ENCODE measurements around the gene IQCK.

Gene IQCK

GRCh38 chr16:19688396-19689024, 29.6 kb upstream of the IQCK start:
- DNase-seq (ENCODE audit: low read depth) = no peak
- no peak overlapping the region for H3K4me3 ChIP-seq (ENCODE audit: low read length)
- H3K9me3 ChIP-seq (ENCODE audit: control insufficient read depth, low read length) = no peaks in the 10 kb centered on the region
- no peaks in the 10 kb centered on the region for H3K27me3 ChIP-seq (replicated peaks; ENCODE audit: control insufficient read depth, insufficient read depth, low read length)
- H3K4me1 ChIP-seq (ENCODE audit: control insufficient read depth, insufficient read depth, low read length) = peaks cover 5% of the 10 kb centered on the region
- H3K36me3 ChIP-seq (ENCODE audit: control insufficient read depth, insufficient read depth, low read length, severe bottlenecking) = peaks cover 42% of the 10 kb centered on the region
- no peak overlapping the region for H3K9ac ChIP-seq (ENCODE audit: low read length)

GRCh38 chr16:19689342-19689741, 28.7 kb upstream of the IQCK start:
- H3K36me3 ChIP-seq (ENCODE audit: control insufficient read depth, insufficient read depth, low read length, severe bottlenecking) = peaks cover 33% of the 10 kb centered on the region
- no peaks in the 10 kb centered on the region for H3K27me3 ChIP-seq (replicated peaks; ENCODE audit: control insufficient read depth, insufficient read depth, low read length)
- no peak for DNase-seq (ENCODE audit: low read depth)
- no peak overlapping the region for H3K9ac ChIP-seq (ENCODE audit: low read length)
- no peak overlapping the region for H3K4me3 ChIP-seq (ENCODE audit: low read length)
- H3K9me3 ChIP-seq (ENCODE audit: control insufficient read depth, low read length) = no peaks in the 10 kb centered on the region
- H3K4me1 ChIP-seq (ENCODE audit: control insufficient read depth, insufficient read depth, low read length) = peaks cover 5% of the 10 kb centered on the region

GRCh38 chr16:19690196-19690595, 27.9 kb upstream of the IQCK start:
- no peaks in the 10 kb centered on the region for H3K9me3 ChIP-seq (ENCODE audit: control insufficient read depth, low read length)
- H3K4me3 ChIP-seq (ENCODE audit: low read length) = no peak overlapping the region

GRCh38 chr16:19691161-19691711, 26.8 kb upstream of the IQCK start:
- Histone ChIP-seq H3K36me3 (ENCODE audit: control insufficient read depth, insufficient read depth, low read length, severe bottlenecking) (peaks cover 20% of the 10 kb centered on the region), H3K4me1 (ENCODE audit: control insufficient read depth, insufficient read depth, low read length) (peaks cover 8% of the 10 kb centered on the region), H3K9me3 (ENCODE audit: control insufficient read depth, low read length) (no peaks in the 10 kb centered on the region), H3K27me3 (replicated peaks; ENCODE audit: control insufficient read depth, insufficient read depth, low read length) (no peaks in the 10 kb centered on the region), H3K9ac (ENCODE audit: low read length) (no peak overlapping the region), H3K4me3 (ENCODE audit: low read length) (no peak overlapping the region)
- DNase-seq (ENCODE audit: low read depth) = no peak

More at GRCh38 chr16:19690196-19690595, 27.9 kb upstream of the IQCK start:
- H3K36me3 ChIP-seq (ENCODE audit: control insufficient read depth, insufficient read depth, low read length, severe bottlenecking) = peaks cover 25% of the 10 kb centered on the region
- peaks cover 5% of the 10 kb centered on the region for H3K4me1 ChIP-seq (ENCODE audit: control insufficient read depth, insufficient read depth, low read length)
- no peak for DNase-seq (ENCODE audit: low read depth)
- H3K27me3 ChIP-seq (replicated peaks; ENCODE audit: control insufficient read depth, insufficient read depth, low read length) = no peaks in the 10 kb centered on the region
- H3K9ac ChIP-seq (ENCODE audit: low read length) = no peak overlapping the region

- Histone ChIP-seq H3K9me3 (ENCODE audit: control insufficient read depth, low read length) (no peaks in the 10 kb centered on the region), H3K4me3 (ENCODE audit: low read length) (no peak overlapping the region), H3K9ac (ENCODE audit: low read length) (no peak overlapping the region), H3K36me3 (ENCODE audit: control insufficient read depth, insufficient read depth, low read length, severe bottlenecking) (peaks cover 3% of the 10 kb centered on the region), H3K27me3 (replicated peaks; ENCODE audit: control insufficient read depth, insufficient read depth, low read length) (no peaks in the 10 kb centered on the region), H3K4me1 (ENCODE audit: control insufficient read depth, insufficient read depth, low read length) (peaks cover 38% of the 10 kb centered on the region)
- DNase-seq (ENCODE audit: low read depth) = no peak
These were observed 23.1 kb upstream of the IQCK start for GRCh38 chr16:19694989-19695388.

GRCh38 chr16:19696328-19696727, 21.7 kb upstream of the IQCK start:
- peaks cover 48% of the 10 kb centered on the region for H3K4me1 ChIP-seq (ENCODE audit: control insufficient read depth, insufficient read depth, low read length)
- H3K36me3 ChIP-seq (ENCODE audit: control insufficient read depth, insufficient read depth, low read length, severe bottlenecking) = peaks cover 3% of the 10 kb centered on the region
- H3K9ac ChIP-seq (ENCODE audit: low read length) = peak overlapping the region; percentile 57
- no peak overlapping the region for H3K4me3 ChIP-seq (ENCODE audit: low read length)
- H3K27me3 ChIP-seq (replicated peaks; ENCODE audit: control insufficient read depth, insufficient read depth, low read length) = no peaks in the 10 kb centered on the region
- H3K9me3 ChIP-seq (ENCODE audit: control insufficient read depth, low read length) = no peaks in the 10 kb centered on the region
- DNase-seq (ENCODE audit: low read depth) = peak; percentile 68

- Histone ChIP-seq H3K9ac (ENCODE audit: low read length) (peak overlapping the region; percentile 57), H3K36me3 (ENCODE audit: control insufficient read depth, insufficient read depth, low read length, severe bottlenecking) (no peaks in the 10 kb centered on the region), H3K9me3 (ENCODE audit: control insufficient read depth, low read length) (no peaks in the 10 kb centered on the region), H3K4me3 (ENCODE audit: low read length) (no peak overlapping the region), H3K27me3 (replicated peaks; ENCODE audit: control insufficient read depth, insufficient read depth, low read length) (no peaks in the 10 kb centered on the region), H3K4me1 (ENCODE audit: control insufficient read depth, insufficient read depth, low read length) (peaks cover 48% of the 10 kb centered on the region)
- DNase-seq (ENCODE audit: low read depth) = no peak
These were observed 21.1 kb upstream of the IQCK start for GRCh38 chr16:19696961-19697360.

GRCh38 chr16:19697756-19698318, 20.2 kb upstream of the IQCK start:
- H3K36me3 ChIP-seq (ENCODE audit: control insufficient read depth, insufficient read depth, low read length, severe bottlenecking) = peaks cover 6% of the 10 kb centered on the region
- peak overlapping the region; percentile 58 for H3K9ac ChIP-seq (ENCODE audit: low read length)
- no peak for DNase-seq (ENCODE audit: low read depth)
- H3K4me1 ChIP-seq (ENCODE audit: control insufficient read depth, insufficient read depth, low read length) = peaks cover 48% of the 10 kb centered on the region
- H3K27me3 ChIP-seq (replicated peaks; ENCODE audit: control insufficient read depth, insufficient read depth, low read length) = no peaks in the 10 kb centered on the region
- H3K9me3 ChIP-seq (ENCODE audit: control insufficient read depth, low read length) = no peaks in the 10 kb centered on the region
- no peak overlapping the region for H3K4me3 ChIP-seq (ENCODE audit: low read length)

GRCh38 chr16:19698480-19699465, 19.3 kb upstream of the IQCK start:
- peaks cover 8% of the 10 kb centered on the region for H3K36me3 ChIP-seq (ENCODE audit: control insufficient read depth, insufficient read depth, low read length, severe bottlenecking)
- H3K4me3 ChIP-seq (ENCODE audit: low read length) = peak overlapping the region; percentile 8
- H3K4me1 ChIP-seq (ENCODE audit: control insufficient read depth, insufficient read depth, low read length) = peaks cover 55% of the 10 kb centered on the region
- H3K27me3 ChIP-seq (replicated peaks; ENCODE audit: control insufficient read depth, insufficient read depth, low read length) = no peaks in the 10 kb centered on the region
- DNase-seq (ENCODE audit: low read depth) = peak; percentile 72
- H3K9me3 ChIP-seq (ENCODE audit: control insufficient read depth, low read length) = no peaks in the 10 kb centered on the region
- H3K9ac ChIP-seq (ENCODE audit: low read length) = peak overlapping the region; percentile 58

- H3K9me3 ChIP-seq (ENCODE audit: control insufficient read depth, low read length) = no peaks in the 10 kb centered on the region
- H3K36me3 ChIP-seq (ENCODE audit: control insufficient read depth, insufficient read depth, low read length, severe bottlenecking) = peaks cover 10% of the 10 kb centered on the region
- H3K4me3 ChIP-seq (ENCODE audit: low read length) = peak overlapping the region; percentile 8
- no peak for DNase-seq (ENCODE audit: low read depth)
- no peaks in the 10 kb centered on the region for H3K27me3 ChIP-seq (replicated peaks; ENCODE audit: control insufficient read depth, insufficient read depth, low read length)
- peak overlapping the region; percentile 63 for H3K9ac ChIP-seq (ENCODE audit: low read length)
- peaks cover 62% of the 10 kb centered on the region for H3K4me1 ChIP-seq (ENCODE audit: control insufficient read depth, insufficient read depth, low read length)
These were observed 18.6 kb upstream of the IQCK start for GRCh38 chr16:19699472-19699871.

- Histone ChIP-seq H3K36me3 (ENCODE audit: control insufficient read depth, insufficient read depth, low read length, severe bottlenecking) (peaks cover 18% of the 10 kb centered on the region), H3K9me3 (ENCODE audit: control insufficient read depth, low read length) (no peaks in the 10 kb centered on the region), H3K27me3 (replicated peaks; ENCODE audit: control insufficient read depth, insufficient read depth, low read length) (no peaks in the 10 kb centered on the region), H3K4me1 (ENCODE audit: control insufficient read depth, insufficient read depth, low read length) (peaks cover 71% of the 10 kb centered on the region), H3K4me3 (ENCODE audit: low read length) (peak overlapping the region; percentile 34), H3K9ac (ENCODE audit: low read length) (peak overlapping the region; percentile 63)
- peak; percentile 69 for DNase-seq (ENCODE audit: low read depth)
These were observed 17.7 kb upstream of the IQCK start for GRCh38 chr16:19700319-19700781.
